GM12878 (cell line): ENCODE measurements around the gene FURIN. TPM values are rescaled to one million over a fixed set of nuclear protein-coding genes. Genes with fewer than 3 reads are reported as not detected.
A peak's percentile ranks its signal among the peaks of the same experiment; 100 is the strongest.

ENCODE experiments used
- BCL11A ChIP-seq: IDR thresholded peaks from 2 replicates; pipeline ENCODE4 v1.6.1; 2011; ENCODE audit warnings: low read depth, low read length
- BCLAF1 ChIP-seq: fragments of 450-650 bp; IDR thresholded peaks from 2 replicates; pipeline ENCODE4 v1.6.1; 2017; ENCODE audit warnings: antibody characterized with exemption, mild to moderate bottlenecking, moderate library complexity
- BHLHE40 ChIP-seq, 2 experiments: fragments of 450-650 bp in 1 of 2; IDR thresholded peaks; 2 replicates each; pipeline ENCODE4 v1.6.1; 2011 to 2017; ENCODE audit warnings: low read depth in 2 of 2, borderline replicate concordance in 1 of 2, improper control_type of control experiment in 1 of 2, low read length in 1 of 2, mild to moderate bottlenecking in 1 of 2
- DPF2 ChIP-seq: fragments of 450-650 bp; IDR thresholded peaks from 2 replicates; pipeline ENCODE4 v1.6.1; 2017; ENCODE audit warnings: mild to moderate bottlenecking
- EED ChIP-seq: sonication (generic); IDR thresholded peaks from 2 replicates; pipeline ENCODE4 v1.6.1; 2016; ENCODE audit warnings: antibody characterized with exemption, low read depth
- GATAD2B ChIP-seq: fragments of 450-650 bp; conservative IDR thresholded peaks from 2 replicates; pipeline ENCODE4 v1.6.1; 2017; ENCODE audit warnings: low read depth, mild to moderate bottlenecking, moderate library complexity
- HDGF ChIP-seq: fragments of 450-650 bp; IDR thresholded peaks from 2 replicates; pipeline ENCODE4 v1.6.1; 2016; ENCODE audit warnings: antibody characterized with exemption
- IKZF1 ChIP-seq: fragments of 450-650 bp; conservative IDR thresholded peaks from 2 replicates; pipeline ENCODE4 v1.6.1; 2017; ENCODE audit warnings: antibody characterized with exemption, mild to moderate bottlenecking
- MEF2B ChIP-seq: fragments of 450-650 bp; IDR thresholded peaks from 2 replicates; pipeline ENCODE4 v1.6.1; 2018; ENCODE audit warnings: mild to moderate bottlenecking, moderate library complexity; ENCODE audit not compliant: partially characterized antibody, poor library complexity, severe bottlenecking
- MTA3 ChIP-seq: IDR thresholded peaks from 2 replicates; pipeline ENCODE4 v1.6.1; 2012; ENCODE audit warnings: low read length, inconsistent platforms, borderline replicate concordance
- MYC ChIP-seq: IDR thresholded peaks from 2 replicates; pipeline ENCODE4 v1.6.1; 2011; ENCODE audit warnings: mild to moderate bottlenecking, low read length, moderate library complexity, inconsistent platforms; ENCODE audit not compliant: insufficient read depth, insufficient replicate concordance, insufficient read length, severe bottlenecking
- NBN ChIP-seq: fragments of 450-650 bp; IDR thresholded peaks from 2 replicates; pipeline ENCODE4 v1.6.1; 2016
- POLR2A ChIP-seq: IDR thresholded peaks from 2 replicates; pipeline ENCODE4 v1.6.1; 2011; ENCODE audit warnings: low read depth, mild to moderate bottlenecking, low read length
- POLR2AphosphoS5 ChIP-seq: IDR thresholded peaks from 2 replicates; pipeline ENCODE4 v1.6.1; 2011; ENCODE audit warnings: mild to moderate bottlenecking, low read length, inconsistent platforms
- POU2F2 ChIP-seq: IDR thresholded peaks from 3 replicates; pipeline ENCODE4 v1.6.1; 2011; ENCODE audit warnings: low read depth, mild to moderate bottlenecking, low read length, borderline replicate concordance
- RB1 ChIP-seq: fragments of 450-650 bp; formaldehyde crosslinking; IDR thresholded peaks from 2 replicates; pipeline ENCODE4 v1.6.1; 2017; ENCODE audit warnings: mild to moderate bottlenecking, borderline replicate concordance
- SMARCA5 ChIP-seq: fragments of 450-650 bp; IDR thresholded peaks from 2 replicates; pipeline ENCODE4 v1.6.1; 2017; ENCODE audit warnings: mild to moderate bottlenecking
- SPI1 ChIP-seq: IDR thresholded peaks from 2 replicates; pipeline ENCODE4 v1.6.1; 2011; ENCODE audit warnings: low read depth, mild to moderate bottlenecking, low read length, moderate library complexity, borderline replicate concordance; ENCODE audit not compliant: insufficient read depth
- TAF1 ChIP-seq: IDR thresholded peaks from 2 replicates; pipeline ENCODE4 v1.6.1; 2011; ENCODE audit warnings: mild to moderate bottlenecking, low read depth, low read length, borderline replicate concordance
- ZBTB4 ChIP-seq: fragments of 450-650 bp; formaldehyde crosslinking; IDR thresholded peaks from 2 replicates; pipeline ENCODE4 v1.4.0; 2022; ENCODE audit warnings: mild to moderate bottlenecking, moderate library complexity
- ZNF207 ChIP-seq: fragments of 450-650 bp; IDR thresholded peaks from 2 replicates; pipeline ENCODE4 v1.6.1; 2014; ENCODE audit warnings: antibody characterized with exemption, mild to moderate bottlenecking, borderline replicate concordance
- polyA plus RNA-seq, 11 experiments: library from polyadenylated mRNA; depleted of rRNA in 4 of 11; unstranded in 6 of 11; stranded (reverse) in 5 of 11; fragments of >200 nt; fragmentation: Nextera tagmentation in 4 of 11; fragmentation: Illumina TruSeq in 1 of 11; extraction: Ambion mirVana in 4 of 11; extraction: Trizol in 1 of 11; gene quantifications; 1 replicate in 1 of 11; 2 replicates in 10 of 11; pipeline versions ENCODE4 v1.2.1 to v1.2.3, GENCODE V29; 2011 to 2016; ENCODE audit warnings: inconsistent platforms in 2 of 11, missing spikeins in 2 of 11, low read depth in 1 of 11
- total RNA-seq, 4 experiments: library from RNA; depleted of rRNA in 3 of 4; stranded (reverse); fragments of >200 nt in 3 of 4; fragmentation: Illumina TruSeq in 1 of 4; extraction: Trizol in 1 of 4; gene quantifications; 2 replicates each; pipeline versions ENCODE4 v1.2.1 to v1.2.3, GENCODE V29; 2013 to 2021

The FURIN gene
- total and polyA plus RNA-seq, 10 of the 15 experiments (the other 5 are each of a cell fraction or from before 2014, with no cell fraction given), result 0.47 to 39.9 (median 8.0) TPM

DNA sequence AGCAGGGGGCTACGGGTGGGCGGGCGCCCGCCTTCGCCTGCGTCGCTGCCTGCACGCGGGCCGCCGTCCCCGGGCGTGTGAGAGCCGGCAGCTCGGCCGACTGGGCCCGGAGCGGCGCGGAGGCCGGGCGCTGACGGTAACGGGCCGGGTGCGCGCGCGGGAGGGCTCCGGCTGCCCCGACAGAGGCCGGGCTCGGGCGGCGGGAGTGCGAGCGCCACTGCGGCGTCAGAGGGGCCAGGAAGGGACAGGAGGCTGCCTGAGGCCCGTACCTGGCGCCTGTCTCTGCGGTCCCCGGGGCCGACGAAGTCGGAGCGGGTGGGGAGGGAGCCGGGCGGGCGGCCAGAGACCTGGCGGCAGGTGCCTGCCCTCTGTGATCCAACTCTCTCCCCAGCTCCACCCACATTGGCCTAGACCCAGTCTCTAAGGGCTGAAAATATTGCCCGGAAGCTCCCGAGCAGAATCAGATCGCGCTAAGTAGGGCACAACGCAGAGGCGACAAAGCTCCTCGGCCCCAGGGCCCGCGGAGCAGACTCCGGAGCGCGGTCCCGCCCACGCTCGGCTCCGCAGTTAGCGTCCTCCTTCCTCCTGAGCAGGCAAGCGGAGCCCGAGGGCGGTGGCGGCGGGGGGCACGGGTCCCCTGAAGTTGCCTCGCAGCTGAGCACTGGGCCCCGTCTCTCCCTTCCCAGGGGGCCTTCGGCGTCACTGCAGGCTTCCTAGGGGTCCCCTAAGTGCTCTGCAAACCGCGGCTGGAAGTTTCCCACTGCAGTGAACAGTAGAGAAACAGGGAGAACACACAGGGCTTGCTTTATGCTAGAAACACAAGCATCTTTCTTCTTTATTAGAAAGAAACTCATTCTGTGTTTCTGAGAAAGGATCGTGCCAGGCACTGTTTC, 34.7 kb downstream of the FURIN start, which contains the start of gene MAN2A2 (continued):
- no peak for TF ChIP-seq ZBTB4 (CRISPR knock-in tag)
- 0 out of 2 replicates have a peak, but pooled peaks have one; percentile 53 for TF ChIP-seq IKZF1
- no peak; the same call in 1 of the 2 replicates for TF ChIP-seq RB1
- TF ChIP-seq ZNF207, result 0 out of 2 replicates have a peak, but pooled peaks have one; percentile 38
- 0 out of 3 replicates have a peak, but pooled peaks have one; percentile 12 for TF ChIP-seq POU2F2
- peak; percentile 84 for TF ChIP-seq POLR2A
- 0 out of 2 replicates have a peak, but pooled peaks have one; percentile 37 for TF ChIP-seq HDGF
- 0 out of 2 replicates have a peak, but pooled peaks have one; percentile 55 for TF ChIP-seq TAF1
- TF ChIP-seq NBN, result peak; percentile 50; the same call in 1 of the 2 replicates
- TF ChIP-seq SPI1, result no peak
- 0 out of 2 replicates have a peak, but pooled peaks have one; percentile 42 for TF ChIP-seq BCLAF1
- no peak for TF ChIP-seq MTA3
- TF ChIP-seq MEF2B, result peak; percentile 9
- TF ChIP-seq GATAD2B, result peak; percentile 47
- TF ChIP-seq POLR2AphosphoS5, result peak; percentile 78
- TF ChIP-seq EED, result 0 out of 2 replicates have a peak, but pooled peaks have one; percentile 40
- 0 out of 2 replicates have a peak, but pooled peaks have one; percentile 3 for TF ChIP-seq BCL11A
- TF ChIP-seq BHLHE40 (IDR thresholded peaks at IDR 0.05; ENCODE audit: borderline replicate concordance in 1 of 2, low read depth in 2 of 2, low read length in 1 of 2), result peak in 1 of 2 experiments; percentile 30; a peak in 1 of 4 replicates
- 0 out of 2 replicates have a peak, but pooled peaks have one; percentile 37 for TF ChIP-seq SMARCA5
- TF ChIP-seq MYC, result peak; percentile 7
- TF ChIP-seq DPF2, result peak; percentile 64; the same call in 1 of the 2 replicates
